RWPE2 (cell line): Measurements from ENCODE around the gene PIK3R5.

Experiments used
- ATAC-seq: fragments of 200-7000 bp; cut with Tn5 transposase; 3 replicates; pipeline ENCODE4 v1.9.1; 2021; ENCODE audit warnings: low read depth
- DNase-seq: peaks from one replicate; pipeline ENCODE4 v3.0.0-alpha.2; 2020; ENCODE audit warnings: low spot score
- H3K27ac ChIP-seq: fragments of 450-650 bp; 2 replicates; pipeline ENCODE4 v1.5.1; 2017; ENCODE audit warnings: mild to moderate bottlenecking; ENCODE audit not compliant: poor library complexity, severe bottlenecking
- H3K27me3 ChIP-seq: fragments of 250-450 bp; sonication (Bioruptor Pico); 2 replicates; pipeline ENCODE4 v1.5.1; 2021; ENCODE audit warnings: mild to moderate bottlenecking, moderate library complexity; ENCODE audit not compliant: insufficient read depth, poor library complexity, severe bottlenecking
- H3K36me3 ChIP-seq: fragments of 250-450 bp; sonication (Bioruptor Pico); 2 replicates; pipeline ENCODE4 v1.5.1; 2020; ENCODE audit warnings: low read depth, mild to moderate bottlenecking, moderate library complexity
- H3K4me1 ChIP-seq: fragments of 250-450 bp; sonication (Bioruptor Pico); 2 replicates; pipeline ENCODE4 v1.5.1; 2021; ENCODE audit warnings: mild to moderate bottlenecking, moderate library complexity; ENCODE audit not compliant: insufficient read depth, poor library complexity, severe bottlenecking
- H3K4me3 ChIP-seq: fragments of 250-450 bp; sonication (Bioruptor Pico); 2 replicates; pipeline ENCODE4 v1.5.1; 2021; ENCODE audit warnings: mild to moderate bottlenecking, moderate library complexity; ENCODE audit not compliant: severe bottlenecking
- H3K9me3 ChIP-seq: fragments of 250-450 bp; sonication (Bioruptor Pico); 2 replicates; pipeline ENCODE4 v1.5.1; 2021; ENCODE audit warnings: mild to moderate bottlenecking, moderate library complexity; ENCODE audit not compliant: severe bottlenecking
- CTCF ChIP-seq: fragments of 450-650 bp; IDR thresholded peaks from one replicate; pipeline ENCODE4 v1.5.1; 2017; ENCODE audit warnings: mild to moderate bottlenecking, moderate library complexity; ENCODE audit not compliant: poor library complexity, severe bottlenecking

The PIK3R5 gene

GRCh38 chr17:8951206-8951605, 14.3 kb downstream of the PIK3R5 start:
- Histone ChIP-seq H3K4me1 (no peaks in the 10 kb centered on the region), H3K27me3 (no peaks in the 10 kb centered on the region), H3K4me3 (no peak overlapping the region), H3K27ac (no peak overlapping the region), H3K9me3 (no peaks in the 10 kb centered on the region), H3K36me3 (no peaks in the 10 kb centered on the region)
- ATAC-seq (no peak), DNase-seq (no peak)
- no peak for TF ChIP-seq CTCF

GRCh38 chr17:8949061-8949661, 16.3 kb downstream of the PIK3R5 start:
- no peak for DNase-seq
- Histone ChIP-seq H3K36me3 (no peaks in the 10 kb centered on the region), H3K27me3 (no peaks in the 10 kb centered on the region), H3K9me3 (no peaks in the 10 kb centered on the region), H3K4me1 (no peaks in the 10 kb centered on the region), H3K4me3 (no peak overlapping the region), H3K27ac (no peak overlapping the region)
- no peak for ATAC-seq
- no peak for TF ChIP-seq CTCF

GRCh38 chr17:8948462-8948861, 17.0 kb downstream of the PIK3R5 start:
- DNase-seq (no peak), ATAC-seq (no peak)
- no peaks in the 10 kb centered on the region for H3K4me1 ChIP-seq
- H3K9me3 ChIP-seq, result no peaks in the 10 kb centered on the region
- H3K36me3 ChIP-seq, result no peaks in the 10 kb centered on the region
- no peaks in the 10 kb centered on the region for H3K27me3 ChIP-seq
- no peak for TF ChIP-seq CTCF
- H3K27ac ChIP-seq, result no peak overlapping the region
- H3K4me3 ChIP-seq, result no peak overlapping the region

- ATAC-seq (peak; percentile 38; the same call in 1 of the 3 replicates), DNase-seq (no peak)
- Histone ChIP-seq H3K27me3 (no peaks in the 10 kb centered on the region), H3K4me1 (no peaks in the 10 kb centered on the region), H3K36me3 (no peaks in the 10 kb centered on the region), H3K27ac (no peak overlapping the region), H3K9me3 (no peaks in the 10 kb centered on the region), H3K4me3 (no peak overlapping the region)
- no peak for TF ChIP-seq CTCF
Measured at GRCh38 chr17:8947201-8947600, 18.3 kb downstream of the PIK3R5 start.

GRCh38 chr17:8946476-8946875, 19.0 kb downstream of the PIK3R5 start:
- H3K4me3 ChIP-seq, result no peak overlapping the region
- DNase-seq, result no peak
- H3K4me1 ChIP-seq, result no peaks in the 10 kb centered on the region
- H3K27me3 ChIP-seq, result no peaks in the 10 kb centered on the region
- peak; percentile 36; the same call in 1 of the 3 replicates for ATAC-seq
- no peaks in the 10 kb centered on the region for H3K9me3 ChIP-seq
- H3K36me3 ChIP-seq, result no peaks in the 10 kb centered on the region
- H3K27ac ChIP-seq, result no peak overlapping the region
- TF ChIP-seq CTCF, result no peak
